SH-SY5Y (cell line): Measurements from ENCODE around the gene IL6ST.

Experiments used
- GATA2 ChIP-seq: IDR thresholded peaks from 2 replicates; pipeline ENCODE4 v1.6.1; 2011; ENCODE audit warnings: mild to moderate bottlenecking, low read depth, low read length
- GATA3 ChIP-seq: IDR thresholded peaks from 2 replicates; pipeline ENCODE4 v1.6.1; 2011; ENCODE audit warnings: low read depth, mild to moderate bottlenecking, low read length, moderate library complexity

GRCh38 chr5:55920784-55921183 lies 74.0 kb downstream of the IL6ST start:
- TF ChIP-seq GATA3 (no peak), GATA2 (no peak)
